ENCODE measurements around the gene ACYP1.

The ACYP1 gene

DNA sequence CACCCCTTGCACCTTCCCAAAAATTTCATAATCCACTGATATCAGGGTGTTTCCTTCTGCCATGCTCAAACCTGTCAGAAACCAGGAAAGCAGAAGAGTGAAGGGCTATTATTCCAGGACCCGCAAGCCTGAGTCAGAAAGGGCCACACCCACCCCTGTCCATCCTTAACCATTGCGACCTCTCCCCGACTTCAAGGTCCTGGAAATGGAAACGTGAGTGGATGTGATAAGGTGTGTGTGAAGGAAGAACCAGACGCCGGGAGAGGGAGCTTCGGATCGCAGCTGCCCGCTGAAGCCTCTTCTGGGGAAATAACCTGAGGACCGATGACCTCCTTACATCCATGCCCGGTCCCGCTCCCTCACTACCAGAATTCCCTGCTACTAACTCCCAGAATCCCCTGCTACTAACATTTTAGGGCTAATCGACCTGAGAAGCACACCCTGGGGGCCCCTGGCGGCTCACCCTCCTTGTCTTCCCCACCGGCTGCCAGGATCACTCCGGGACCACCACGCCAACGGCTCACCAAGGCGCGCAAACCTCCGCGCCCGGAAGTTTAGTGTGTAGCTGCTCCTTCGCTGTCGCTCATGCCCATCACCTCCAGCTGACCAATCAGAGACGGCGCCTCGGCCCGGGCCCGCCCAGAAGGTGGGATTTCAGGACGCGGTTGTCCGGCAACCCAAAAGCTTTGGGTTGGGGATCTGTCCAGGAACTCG, at the start of gene ACYP1:
ACYP1 (minus strand) TSS at position 534 of the 714 bp plus-strand sequence; CDS start at position 63, 471 bp downstream.
- Mint-ChIP-seq H3K4me1 (peaks cover 32% of the 10 kb centered on the region), H3K36me3 (peaks cover 4% of the 10 kb centered on the region), H3K27ac (peak within 1 kb of the TSS; percentile 99), H3K27me3 (no peaks in the 10 kb centered on the region), H3K9me3 (no peaks in the 10 kb centered on the region), H3K4me3 (peak within 1 kb of the TSS; percentile 100)

GRCh38 chr14:75109877-75110276, 46.1 kb upstream of the ACYP1 start:
- Mint-ChIP-seq H3K36me3 (peaks cover 36% of the 10 kb centered on the region), H3K4me3 (no peak overlapping the region), H3K27ac (no peak overlapping the region), H3K4me1 (peaks cover 17% of the 10 kb centered on the region), H3K9me3 (no peaks in the 10 kb centered on the region), H3K27me3 (no peaks in the 10 kb centered on the region)

DNA sequence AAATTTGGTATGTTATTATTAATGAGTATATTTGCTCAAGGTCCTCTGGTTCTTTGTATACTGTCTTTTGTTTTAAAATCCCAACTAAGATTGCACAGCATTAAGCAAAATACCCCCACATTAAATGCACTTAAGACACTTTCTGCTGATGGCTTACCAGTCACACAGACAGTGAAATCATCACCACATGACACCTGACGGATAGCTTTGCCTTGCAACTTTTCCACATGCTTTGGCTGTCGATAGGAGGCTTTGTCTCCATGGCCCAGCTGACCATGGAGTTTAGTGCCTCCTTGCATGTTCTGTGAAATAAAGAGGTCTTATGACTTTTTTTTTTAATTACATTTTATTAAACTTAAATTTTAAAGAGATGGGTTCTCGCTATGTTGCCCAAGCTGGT, 43.4 kb upstream of the ACYP1 start:
- Mint-ChIP-seq H3K9me3 (no peaks in the 10 kb centered on the region), H3K36me3 (peaks cover 31% of the 10 kb centered on the region), H3K27ac (no peak overlapping the region), H3K27me3 (no peaks in the 10 kb centered on the region), H3K4me1 (peaks cover 5% of the 10 kb centered on the region), H3K4me3 (no peak overlapping the region)

DNA sequence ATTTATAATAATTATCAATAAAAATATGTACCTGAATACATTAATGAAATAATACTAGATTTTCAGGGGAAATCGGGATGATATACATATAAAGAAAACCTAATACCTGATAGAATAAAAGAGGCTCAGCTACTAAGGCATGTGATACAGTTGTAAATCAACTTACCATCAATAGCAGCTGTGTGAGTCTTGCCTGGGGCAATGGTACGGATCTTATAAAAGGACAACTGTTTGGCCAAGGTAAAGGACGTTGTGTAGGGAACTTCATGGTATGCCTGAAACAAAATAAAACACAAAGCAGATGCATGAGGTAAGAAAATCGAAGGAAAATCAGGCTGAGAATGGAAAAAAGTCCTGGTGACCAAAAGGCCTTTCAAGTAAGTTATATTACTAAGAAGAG, 37.7 kb upstream of the ACYP1 start:
- H3K4me3 Mint-ChIP-seq = no peak overlapping the region
- H3K27ac Mint-ChIP-seq = no peak overlapping the region
- no peaks in the 10 kb centered on the region for H3K9me3 Mint-ChIP-seq
- H3K36me3 Mint-ChIP-seq = peaks cover 12% of the 10 kb centered on the region
- peaks cover 11% of the 10 kb centered on the region for H3K4me1 Mint-ChIP-seq
- H3K27me3 Mint-ChIP-seq = no peaks in the 10 kb centered on the region

GRCh38 chr14:75098682-75099081, 34.9 kb upstream of the ACYP1 start:
- H3K27ac Mint-ChIP-seq = peak overlapping the region; percentile 13
- H3K4me1 Mint-ChIP-seq = peaks cover 11% of the 10 kb centered on the region
- H3K27me3 Mint-ChIP-seq = no peaks in the 10 kb centered on the region
- H3K9me3 Mint-ChIP-seq = no peaks in the 10 kb centered on the region
- H3K36me3 Mint-ChIP-seq = peaks cover 11% of the 10 kb centered on the region
- no peak overlapping the region for H3K4me3 Mint-ChIP-seq

GRCh38 chr14:75098212-75098611, 34.4 kb upstream of the ACYP1 start:
- Mint-ChIP-seq H3K9me3 (no peaks in the 10 kb centered on the region), H3K4me1 (peaks cover 11% of the 10 kb centered on the region), H3K36me3 (peaks cover 11% of the 10 kb centered on the region), H3K4me3 (no peak overlapping the region), H3K27ac (no peak overlapping the region), H3K27me3 (no peaks in the 10 kb centered on the region)

DNA sequence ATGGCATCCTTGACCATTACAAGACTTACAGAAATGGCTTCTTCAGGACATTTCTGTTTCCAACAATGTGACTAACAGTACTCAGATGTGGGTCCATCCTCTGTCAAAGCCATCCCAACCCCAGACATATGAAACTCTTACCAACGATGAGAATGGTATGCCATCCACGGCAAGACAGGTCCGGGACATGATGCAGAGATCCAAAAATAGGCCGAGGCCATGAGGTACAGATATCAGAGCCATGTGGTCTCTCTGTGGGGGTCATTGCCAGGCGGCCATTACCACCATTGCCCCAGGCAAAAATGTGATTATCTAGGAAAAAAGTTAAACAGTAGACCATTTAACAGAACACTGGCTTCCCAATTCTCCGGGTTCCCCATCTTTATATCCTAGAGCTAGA, 33.1 kb upstream of the ACYP1 start:
- Mint-ChIP-seq H3K4me3 (no peak overlapping the region), H3K36me3 (peaks cover 8% of the 10 kb centered on the region), H3K9me3 (no peaks in the 10 kb centered on the region)

GRCh38 chr14:75095690-75096089, 31.9 kb upstream of the ACYP1 start:
- no peak overlapping the region for H3K27ac Mint-ChIP-seq
- H3K36me3 Mint-ChIP-seq = peaks cover 8% of the 10 kb centered on the region
- H3K9me3 Mint-ChIP-seq = no peaks in the 10 kb centered on the region
- no peak overlapping the region for H3K4me3 Mint-ChIP-seq
- H3K27me3 Mint-ChIP-seq = no peaks in the 10 kb centered on the region
- H3K4me1 Mint-ChIP-seq = peaks cover 11% of the 10 kb centered on the region

More for the DNA sequence above, 33.1 kb upstream of the ACYP1 start:
- H3K27me3 Mint-ChIP-seq = no peaks in the 10 kb centered on the region
- no peak overlapping the region for H3K27ac Mint-ChIP-seq
- peaks cover 11% of the 10 kb centered on the region for H3K4me1 Mint-ChIP-seq

- H3K9me3 Mint-ChIP-seq = no peaks in the 10 kb centered on the region
- H3K36me3 Mint-ChIP-seq = peaks cover 8% of the 10 kb centered on the region
- H3K4me3 Mint-ChIP-seq = no peak overlapping the region
- peaks cover 11% of the 10 kb centered on the region for H3K4me1 Mint-ChIP-seq
- H3K27me3 Mint-ChIP-seq = no peaks in the 10 kb centered on the region
- H3K27ac Mint-ChIP-seq = no peak overlapping the region
Observed at GRCh38 chr14:75094896-75095295, 31.1 kb upstream of the ACYP1 start.

DNA sequence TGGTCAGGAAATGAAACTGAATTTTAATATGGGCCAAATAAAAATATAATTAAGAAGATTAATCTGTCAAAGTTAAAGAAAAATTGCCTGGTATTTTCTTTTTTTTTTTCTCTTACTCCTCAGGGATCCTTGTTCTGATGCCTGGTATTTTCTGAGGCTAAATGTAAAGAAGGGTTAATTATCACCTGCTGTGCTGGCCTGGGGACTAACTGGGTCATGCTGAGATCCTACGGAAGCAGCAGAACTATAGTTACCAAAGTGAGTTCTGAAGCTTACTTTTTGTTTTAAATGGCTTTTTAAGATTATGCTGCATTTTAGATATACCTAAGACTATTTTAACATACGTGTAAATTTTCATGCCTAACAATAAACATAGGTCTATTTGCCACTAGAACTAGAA, 28.9 kb upstream of the ACYP1 start:
- Mint-ChIP-seq H3K4me3 (no peak overlapping the region), H3K9me3 (no peaks in the 10 kb centered on the region), H3K27me3 (no peaks in the 10 kb centered on the region), H3K36me3 (peaks cover 4% of the 10 kb centered on the region), H3K27ac (no peak overlapping the region), H3K4me1 (peaks cover under 1% of the 10 kb centered on the region)

DNA sequence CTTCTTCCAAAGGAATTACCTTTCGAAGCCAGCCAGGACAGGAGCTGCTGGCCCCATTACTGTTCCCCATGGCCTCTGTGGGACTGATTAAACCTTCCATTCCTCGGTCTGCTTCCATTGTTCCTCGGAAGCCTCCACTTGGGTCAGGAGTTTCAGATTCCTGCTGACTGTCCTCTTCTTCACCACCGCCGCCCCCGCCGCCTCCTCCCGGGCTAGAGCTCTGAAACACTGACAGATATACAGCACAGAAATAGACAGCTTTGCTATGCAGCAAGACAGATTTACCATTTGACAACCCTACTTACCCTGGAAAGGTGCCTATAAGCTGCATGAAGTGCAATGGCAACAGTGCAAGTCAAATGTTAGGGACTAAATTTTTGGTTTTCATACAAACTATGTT, 27.4 kb upstream of the ACYP1 start:
- Mint-ChIP-seq H3K27ac (no peak overlapping the region), H3K4me1 (no peaks in the 10 kb centered on the region), H3K27me3 (no peaks in the 10 kb centered on the region), H3K36me3 (peaks cover 4% of the 10 kb centered on the region), H3K4me3 (no peak overlapping the region), H3K9me3 (no peaks in the 10 kb centered on the region)

GRCh38 chr14:75090353-75090752, 26.5 kb upstream of the ACYP1 start:
- Mint-ChIP-seq H3K27ac (no peak overlapping the region), H3K27me3 (no peaks in the 10 kb centered on the region), H3K4me1 (no peaks in the 10 kb centered on the region), H3K36me3 (peaks cover 5% of the 10 kb centered on the region), H3K4me3 (no peak overlapping the region), H3K9me3 (no peaks in the 10 kb centered on the region)

GRCh38 chr14:75088566-75089373, 24.9 kb upstream of the ACYP1 start:
- Mint-ChIP-seq H3K4me1 (no peaks in the 10 kb centered on the region), H3K4me3 (no peak overlapping the region), H3K27ac (no peak overlapping the region), H3K9me3 (no peaks in the 10 kb centered on the region), H3K27me3 (no peaks in the 10 kb centered on the region), H3K36me3 (peaks cover 4% of the 10 kb centered on the region)

DNA sequence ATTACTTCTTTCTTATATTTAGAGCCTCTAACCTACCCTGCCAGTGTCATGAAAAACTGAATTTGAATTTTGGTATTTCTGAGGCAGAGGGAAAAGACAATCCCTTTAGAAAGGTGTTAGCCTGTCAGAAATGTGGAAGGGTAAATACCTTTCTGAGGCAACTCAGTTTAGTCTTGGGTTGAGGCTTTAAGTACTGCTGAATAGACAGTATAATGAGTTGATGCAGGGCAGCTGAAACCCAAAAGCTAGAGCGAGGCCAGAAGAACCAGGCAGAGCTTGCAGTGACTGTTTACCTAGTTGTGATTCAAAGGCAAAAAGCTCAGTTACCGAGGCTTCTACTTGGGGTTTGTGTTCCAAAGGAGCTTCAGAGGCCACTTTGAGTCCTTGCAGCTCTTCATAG, 24.3 kb upstream of the ACYP1 start:
- Mint-ChIP-seq H3K4me3 (no peak overlapping the region), H3K36me3 (peaks cover 4% of the 10 kb centered on the region), H3K9me3 (no peaks in the 10 kb centered on the region), H3K27me3 (no peaks in the 10 kb centered on the region), H3K4me1 (no peaks in the 10 kb centered on the region), H3K27ac (no peak overlapping the region)

- Mint-ChIP-seq H3K36me3 (peaks cover 6% of the 10 kb centered on the region), H3K27me3 (no peaks in the 10 kb centered on the region), H3K4me1 (no peaks in the 10 kb centered on the region), H3K9me3 (no peaks in the 10 kb centered on the region), H3K4me3 (no peak overlapping the region), H3K27ac (no peak overlapping the region)
Observed at GRCh38 chr14:75084513-75084912, 20.7 kb upstream of the ACYP1 start.

- Mint-ChIP-seq H3K4me3 (no peak overlapping the region), H3K9me3 (no peaks in the 10 kb centered on the region), H3K36me3 (peaks cover 6% of the 10 kb centered on the region), H3K4me1 (no peaks in the 10 kb centered on the region), H3K27ac (no peak overlapping the region), H3K27me3 (no peaks in the 10 kb centered on the region)
Observed at GRCh38 chr14:75083271-75083670, 19.4 kb upstream of the ACYP1 start.

Measured in activated naive CD4-positive, alpha-beta T cell treated with anti-CD3 and anti-CD28 coated beads, Interleukin-2, amount 50 U/mL, for 24 hours (primary cell).